HTERT RPE-1 (cell line): ENCODE measurements around the gene ELN.
"Not testable (repeated sequence)": the region's sequence is repeated elsewhere in the genome, so short reads cannot be mapped to it uniquely, and the experiment has no call there.

ENCODE experiments used
- in situ Hi-C: fragments of 300-500 bp; cut with MboI; formaldehyde crosslinking; loops from 4 replicates; pipeline ENCODE4 v1.14.3; 2020; ENCODE audit warnings: low sequenced_read_pairs

ELN gene

GRCh38 chr7:74040791-74041520, 13.0 kb downstream of the ELN start:
- in situ Hi-C loops: no loop called here

DNA sequence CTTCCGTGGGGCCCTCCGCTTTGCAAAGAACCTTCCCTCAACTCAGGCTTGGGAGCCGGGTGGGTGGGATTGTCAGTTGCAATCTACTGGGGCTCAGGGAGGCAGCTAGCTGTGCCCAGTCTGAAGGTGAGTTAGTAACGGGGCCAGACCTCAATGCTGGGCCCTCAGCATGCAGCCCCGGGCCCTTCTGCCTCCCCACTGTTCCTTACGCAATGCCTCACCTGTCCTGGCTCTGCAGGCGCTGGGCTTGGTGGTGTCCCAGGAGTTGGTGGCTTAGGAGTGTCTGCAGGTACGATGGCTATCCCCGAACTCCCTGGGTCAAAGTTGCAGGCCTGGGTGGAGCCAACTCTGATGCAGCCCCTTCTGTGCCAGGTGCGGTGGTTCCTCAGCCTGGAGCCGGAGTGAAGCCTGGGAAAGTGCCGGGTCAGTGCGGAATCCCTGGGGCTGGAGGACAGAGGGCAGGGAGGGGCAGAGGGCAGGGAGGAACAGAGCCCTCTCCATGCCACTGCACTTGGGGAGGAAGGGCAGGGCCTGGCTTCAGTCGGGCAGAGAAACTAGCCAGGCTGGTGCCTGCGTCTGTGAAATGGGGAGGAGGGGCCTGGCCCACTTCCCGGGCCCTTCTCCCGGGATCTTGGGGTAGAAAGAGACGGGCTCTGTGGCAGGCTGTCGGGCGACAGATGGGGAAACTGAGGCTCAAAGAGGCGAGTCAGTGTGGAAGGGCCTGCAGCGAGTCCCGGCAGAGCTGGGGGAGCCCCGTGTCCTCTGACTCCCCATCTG, 15.0 kb downstream of the ELN start:
- in situ Hi-C loops: no loop called here

DNA sequence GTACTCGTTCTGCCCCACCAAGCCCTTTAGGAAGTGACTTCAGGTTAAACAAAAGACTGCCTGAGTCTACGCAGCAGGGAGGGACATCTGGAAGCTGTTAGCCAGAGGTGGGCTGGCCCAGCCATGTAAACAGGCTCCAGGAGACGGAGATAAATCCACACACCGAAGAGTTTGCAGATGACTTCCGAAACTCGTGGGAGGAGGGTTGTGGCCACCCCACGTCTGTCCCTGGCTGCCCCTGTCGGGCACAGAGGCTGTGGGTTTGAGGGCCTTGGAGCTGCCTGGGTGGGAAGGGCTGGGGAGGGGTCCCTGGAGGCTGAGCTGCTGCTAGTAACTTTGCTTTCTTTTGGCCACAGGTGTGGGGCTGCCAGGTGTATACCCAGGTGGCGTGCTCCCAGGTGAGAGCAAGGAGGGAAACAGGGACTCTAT, 15.6 kb downstream of the ELN start:
- in situ Hi-C loops: no loop called here

DNA sequence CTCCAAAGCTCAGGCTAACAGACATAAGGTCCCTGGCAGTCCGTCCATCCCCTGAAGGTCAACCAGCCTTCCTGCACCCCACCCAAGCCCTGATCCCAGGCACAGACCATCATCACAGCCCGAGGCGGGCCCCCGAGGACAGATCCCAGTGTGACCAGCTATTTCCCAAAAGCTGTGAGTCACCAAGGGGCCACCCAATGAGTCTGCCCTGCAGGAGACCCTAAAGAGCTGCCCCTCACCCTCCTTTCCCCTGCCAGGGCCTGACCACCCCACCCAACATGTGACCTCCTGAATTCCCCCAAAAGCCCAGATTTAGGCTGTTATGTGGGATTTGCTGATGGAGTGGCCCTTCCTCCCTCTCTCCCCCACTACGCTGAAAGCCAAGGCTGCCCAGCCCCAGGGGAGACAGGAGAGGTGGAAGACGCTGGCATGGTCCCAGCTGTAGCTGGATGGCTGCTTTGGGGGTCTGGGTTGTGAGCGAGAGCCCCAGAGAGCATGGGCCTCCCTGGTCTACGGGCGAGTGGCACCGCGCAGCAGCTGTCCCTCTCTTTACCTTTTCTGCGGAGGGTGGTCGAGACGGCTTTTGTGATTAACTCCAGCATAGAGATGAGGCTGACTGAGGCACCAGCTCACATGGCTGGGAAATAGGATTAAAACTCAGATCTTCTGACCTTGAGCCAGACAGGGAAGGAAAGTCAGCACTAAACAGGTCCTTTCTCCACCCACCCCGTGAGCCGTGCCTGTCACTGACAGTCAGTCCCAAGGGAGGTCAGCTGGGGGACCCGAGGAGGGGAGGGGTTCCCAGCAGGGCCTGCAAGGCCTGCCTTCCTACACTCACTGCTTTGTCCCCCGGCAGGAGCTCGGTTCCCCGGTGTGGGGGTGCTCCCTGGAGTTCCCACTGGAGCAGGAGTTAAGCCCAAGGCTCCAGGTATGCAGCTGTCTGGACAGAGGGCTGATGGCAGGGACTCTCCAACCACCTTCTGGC, 16.7 kb downstream of the ELN start:
- in situ Hi-C loops: no loop called here

DNA sequence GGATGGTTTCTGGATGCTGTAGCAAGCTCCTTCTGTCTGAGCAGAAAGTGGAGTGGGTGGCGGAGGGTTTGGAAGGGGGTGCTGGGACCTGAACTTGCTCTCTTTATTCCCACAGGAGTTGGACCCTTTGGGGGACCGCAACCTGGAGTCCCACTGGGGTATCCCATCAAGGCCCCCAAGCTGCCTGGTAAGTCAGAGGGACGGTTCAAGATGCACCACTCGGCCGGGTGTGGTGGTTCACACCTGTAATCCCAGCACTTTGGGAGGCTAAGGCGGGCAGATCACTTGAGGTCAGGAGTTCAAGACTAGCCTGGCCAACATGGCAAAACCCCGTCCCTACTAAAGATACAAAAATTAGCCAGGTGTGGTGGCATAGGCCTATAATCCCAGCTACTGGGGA, 18.6 kb downstream of the ELN start:
- in situ Hi-C loops: not testable (repeated sequence)

GRCh38 chr7:74047804-74048380, 19.9 kb downstream of the ELN start:
- in situ Hi-C loops: no loop called here

GRCh38 chr7:74048999-74049599, 21.1 kb downstream of the ELN start:
- in situ Hi-C loops: no loop called here

- in situ Hi-C loops: no loop called here
Measured at GRCh38 chr7:74049997-74050798, 22.2 kb downstream of the ELN start.

- in situ Hi-C loops: no loop called here
Measured at GRCh38 chr7:74051193-74051592, 23.2 kb downstream of the ELN start.

- in situ Hi-C loops: no loop called here
Measured at GRCh38 chr7:74051629-74052410, 23.8 kb downstream of the ELN start.

DNA sequence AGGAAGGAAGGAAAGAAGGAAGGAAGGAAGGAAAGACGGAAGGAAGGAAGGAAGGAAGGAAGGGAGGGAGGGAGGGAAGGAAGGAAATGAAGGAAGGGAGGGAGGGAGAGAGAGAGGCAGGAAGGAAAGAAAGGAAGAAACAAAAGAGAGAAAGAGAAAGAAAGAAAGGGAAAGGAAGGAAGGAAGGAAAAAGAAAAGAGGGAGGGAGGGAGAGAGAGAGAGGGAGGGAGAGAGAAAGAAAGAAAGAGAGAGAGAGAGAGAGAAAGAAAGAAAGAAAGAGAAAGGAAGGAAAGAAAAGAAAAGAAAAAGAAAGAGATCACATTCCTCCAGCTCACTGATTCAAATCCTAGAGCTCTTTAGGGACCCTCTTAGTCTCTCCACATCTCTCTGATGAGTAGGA, 24.7 kb downstream of the ELN start:
- in situ Hi-C loops: no loop called here

GRCh38 chr7:74053589-74054186, 25.7 kb downstream of the ELN start:
- in situ Hi-C loops: no loop called here

DNA sequence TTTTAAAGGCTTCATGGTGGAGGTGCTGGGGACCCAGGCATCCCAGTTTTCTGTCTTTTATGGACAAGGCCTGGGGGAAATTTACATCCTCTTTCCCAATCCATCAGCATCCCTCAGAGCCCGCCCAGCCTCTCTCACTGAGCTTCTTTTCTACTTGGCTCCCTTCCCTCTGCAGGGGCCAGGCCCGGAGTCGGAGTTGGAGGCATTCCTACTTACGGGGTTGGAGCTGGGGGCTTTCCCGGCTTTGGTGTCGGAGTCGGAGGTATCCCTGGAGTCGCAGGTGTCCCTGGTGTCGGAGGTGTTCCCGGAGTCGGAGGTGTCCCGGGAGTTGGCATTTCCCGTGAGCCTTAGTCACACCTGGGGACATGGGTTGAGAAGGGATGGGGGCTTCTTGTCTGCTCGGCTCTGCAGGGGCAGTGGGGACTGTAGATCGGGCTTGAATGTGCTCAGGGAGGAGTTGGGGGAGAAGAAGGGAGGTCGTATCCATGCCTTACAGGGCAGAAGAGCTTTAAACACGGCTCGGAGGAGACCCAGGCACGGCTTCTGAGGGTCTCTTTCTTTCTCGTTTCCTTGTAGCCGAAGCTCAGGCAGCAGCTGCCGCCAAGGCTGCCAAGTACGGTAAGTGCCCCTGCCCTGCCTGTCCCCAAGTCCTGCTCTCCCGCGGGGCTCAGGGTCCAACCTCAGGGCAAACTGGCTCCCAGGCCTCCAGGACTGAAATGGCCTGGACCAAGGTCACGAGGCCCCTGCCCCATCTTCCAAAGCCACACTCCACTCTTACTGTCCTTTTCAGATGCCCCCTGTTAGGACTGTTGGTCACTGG, 28.3 kb downstream of the ELN start:
- in situ Hi-C loops: no loop called here

- in situ Hi-C loops: no loop called here
Measured at GRCh38 chr7:74057216-74057925, 29.4 kb downstream of the ELN start.

- in situ Hi-C loops: no loop called here
Measured at GRCh38 chr7:74057987-74058386, 30.0 kb downstream of the ELN start.

GRCh38 chr7:74058486-74058885, 30.5 kb downstream of the ELN start:
- in situ Hi-C loops: no loop called here

DNA sequence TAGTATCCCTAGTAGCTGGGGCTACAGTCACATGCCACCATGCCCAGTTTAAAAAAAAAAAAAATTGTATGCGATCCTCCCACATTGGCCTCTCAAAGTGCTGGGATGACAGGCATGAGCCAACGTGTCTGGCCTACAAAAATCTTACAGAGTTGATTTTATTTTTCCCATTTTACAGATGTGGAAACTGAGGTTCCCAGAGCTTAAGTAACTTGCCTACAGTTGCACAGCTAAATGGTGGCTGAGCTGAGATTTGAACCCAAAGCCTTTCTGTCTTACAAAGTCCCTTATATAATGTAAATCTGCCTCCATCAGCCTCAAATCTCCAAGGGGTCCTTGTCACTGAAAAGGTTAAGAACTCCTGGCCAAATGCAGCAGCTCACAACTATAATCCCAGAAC, 31.1 kb downstream of the ELN start:
- in situ Hi-C loops: no loop called here
